Duodenal mucosa (tissue), 2 donors: ENCODE data around the gene YPEL2.

Experiments
- H3K27ac ChIP-seq: one replicate; pipeline ENCODE4 v1.7.0; 2013; ENCODE audit warnings: low read depth, low read length
- H3K27me3 ChIP-seq, 2 donors: one replicate each; pipeline ENCODE4 v1.7.0; 2013; ENCODE audit warnings: low read length in 2 of 2, control low read depth in 1 of 2; ENCODE audit not compliant: insufficient read depth in 2 of 2, control insufficient read depth in 1 of 2
- H3K36me3 ChIP-seq, 2 donors: one replicate each; pipeline ENCODE4 v1.7.0; 2013; ENCODE audit warnings: low read length in 2 of 2, control low read depth in 1 of 2; ENCODE audit not compliant: insufficient read depth in 2 of 2, control insufficient read depth in 1 of 2
- H3K4me1 ChIP-seq, 2 donors: one replicate each; pipeline ENCODE4 v1.7.0; 2013; ENCODE audit warnings: low read length in 2 of 2, control low read depth in 1 of 2; ENCODE audit not compliant: insufficient read depth in 2 of 2, control insufficient read depth in 1 of 2
- H3K4me3 ChIP-seq, 2 donors: one replicate each; pipeline ENCODE4 v1.7.0; 2013; ENCODE audit warnings: low read length in 2 of 2, low read depth in 1 of 2
- H3K9ac ChIP-seq, 2 donors: one replicate each; pipeline ENCODE4 v1.7.0; 2013; ENCODE audit warnings: low read length in 2 of 2, low read depth in 1 of 2
- H3K9me3 ChIP-seq, 2 donors: one replicate each; pipeline ENCODE4 v1.7.0; 2013; ENCODE audit warnings: low read length in 2 of 2, control low read depth in 1 of 2; ENCODE audit not compliant: control insufficient read depth in 1 of 2

Gene YPEL2

GRCh38 chr17:59428916-59429485 lies 97.5 kb downstream of the YPEL2 start:
- Histone ChIP-seq H3K4me3 (no peak overlapping the region), H3K27me3 (no peaks in the 10 kb centered on the region), H3K9me3 (no peaks in the 10 kb centered on the region), H3K27ac (no peak overlapping the region), H3K4me1 (peaks cover 10 to 16% of the 10 kb centered on the region in 2 donors), H3K36me3 (no peaks in the 10 kb centered on the region), H3K9ac (no peak overlapping the region)

- no peaks in the 10 kb centered on the region for H3K9me3 ChIP-seq
- H3K4me3 ChIP-seq = no peak overlapping the region
- H3K9ac ChIP-seq = no peak overlapping the region
- no peaks in the 10 kb centered on the region for H3K36me3 ChIP-seq
- H3K4me1 ChIP-seq = peaks cover 3 to 18% of the 10 kb centered on the region in 2 donors
- no peak overlapping the region for H3K27ac ChIP-seq
- H3K27me3 ChIP-seq = no peaks in the 10 kb centered on the region
Measured at GRCh38 chr17:59431601-59432000, 100.1 kb downstream of the YPEL2 start.

- H3K36me3 ChIP-seq = no peaks in the 10 kb centered on the region
- peaks cover 3 to 12% of the 10 kb centered on the region in 2 donors for H3K4me1 ChIP-seq
- H3K27me3 ChIP-seq = no peaks in the 10 kb centered on the region
Measured at GRCh38 chr17:59432657-59433056, 101.2 kb downstream of the YPEL2 start.

GRCh38 chr17:59433586-59433985 lies 102.1 kb downstream of the YPEL2 start:
- H3K4me3 ChIP-seq = no peak overlapping the region
- H3K4me1 ChIP-seq = peaks cover 3 to 6% of the 10 kb centered on the region in 2 donors
- H3K9ac ChIP-seq = no peak overlapping the region
- H3K27ac ChIP-seq = no peak overlapping the region
- H3K36me3 ChIP-seq = no peaks in the 10 kb centered on the region
- H3K27me3 ChIP-seq = no peaks in the 10 kb centered on the region
- H3K9me3 ChIP-seq = no peaks in the 10 kb centered on the region

More at GRCh38 chr17:59432657-59433056, 101.2 kb downstream of the YPEL2 start:
- H3K27ac ChIP-seq = no peak overlapping the region
- H3K9me3 ChIP-seq = no peaks in the 10 kb centered on the region
- H3K4me3 ChIP-seq = no peak overlapping the region
- H3K9ac ChIP-seq = no peak overlapping the region

- Histone ChIP-seq H3K4me3 (no peak overlapping the region), H3K9ac (no peak overlapping the region), H3K4me1 (peaks cover under 1 to 6% of the 10 kb centered on the region in 2 donors), H3K36me3 (no peaks in the 10 kb centered on the region), H3K27me3 (no peaks in the 10 kb centered on the region), H3K9me3 (no peaks in the 10 kb centered on the region), H3K27ac (no peak overlapping the region)
Measured at GRCh38 chr17:59434429-59434828, 103.0 kb downstream of the YPEL2 start.

GRCh38 chr17:59435238-59435637 lies 103.8 kb downstream of the YPEL2 start:
- H3K4me1 ChIP-seq = peaks cover 0 to 6% of the 10 kb centered on the region in 2 donors
- H3K36me3 ChIP-seq = no peaks in the 10 kb centered on the region
- H3K27me3 ChIP-seq = no peaks in the 10 kb centered on the region
- no peak overlapping the region for H3K4me3 ChIP-seq
- H3K9me3 ChIP-seq = no peaks in the 10 kb centered on the region
- H3K27ac ChIP-seq = no peak overlapping the region
- peak overlapping the region in 1 of 2 donors; percentile 2 for H3K9ac ChIP-seq

- H3K27me3 ChIP-seq = no peaks in the 10 kb centered on the region
- H3K36me3 ChIP-seq = no peaks in the 10 kb centered on the region
- H3K4me3 ChIP-seq = no peak overlapping the region
- no peak overlapping the region for H3K9ac ChIP-seq
- no peak overlapping the region for H3K27ac ChIP-seq
- H3K9me3 ChIP-seq = no peaks in the 10 kb centered on the region
- H3K4me1 ChIP-seq = peaks cover 0 to 6% of the 10 kb centered on the region in 2 donors
Measured at GRCh38 chr17:59436900-59437299, 105.4 kb downstream of the YPEL2 start.

GRCh38 chr17:59437791-59438281 lies 106.4 kb downstream of the YPEL2 start:
- H3K4me3 ChIP-seq = no peak overlapping the region
- H3K9me3 ChIP-seq = no peaks in the 10 kb centered on the region
- H3K4me1 ChIP-seq = peaks cover 0 to 6% of the 10 kb centered on the region in 2 donors
- no peaks in the 10 kb centered on the region for H3K27me3 ChIP-seq
- no peaks in the 10 kb centered on the region for H3K36me3 ChIP-seq
- no peak overlapping the region for H3K9ac ChIP-seq
- H3K27ac ChIP-seq = no peak overlapping the region

- Histone ChIP-seq H3K9ac (no peak overlapping the region), H3K4me1 (peaks cover 0 to 6% of the 10 kb centered on the region in 2 donors), H3K27me3 (no peaks in the 10 kb centered on the region), H3K27ac (no peak overlapping the region), H3K36me3 (no peaks in the 10 kb centered on the region), H3K9me3 (no peaks in the 10 kb centered on the region), H3K4me3 (no peak overlapping the region)
Measured at GRCh38 chr17:59439262-59439661, 107.8 kb downstream of the YPEL2 start.

GRCh38 chr17:59439741-59440211 lies 108.3 kb downstream of the YPEL2 start:
- H3K36me3 ChIP-seq = no peaks in the 10 kb centered on the region
- H3K27ac ChIP-seq = no peak overlapping the region
- H3K9ac ChIP-seq = no peak overlapping the region
- H3K4me3 ChIP-seq = no peak overlapping the region
- no peaks in the 10 kb centered on the region for H3K27me3 ChIP-seq
- H3K4me1 ChIP-seq = peaks cover 0 to 6% of the 10 kb centered on the region in 2 donors
- no peaks in the 10 kb centered on the region for H3K9me3 ChIP-seq
